CD8-positive, alpha-beta memory T cell (primary cell): Measurements from ENCODE around the gene SPACA6. TPM values are rescaled to one million over a fixed set of nuclear protein-coding genes. Genes with fewer than 3 reads are reported as not detected.

Experiments
- CTCF ChIA-PET: fragments of 350-600 bp; sonication (Branson Sonifier 250); formaldehyde crosslinking; loops from one replicate; lab custom pipeline; 2021; ENCODE audit warnings: antibody characterized with exemption; lab: Charles Lee
- POLR2A ChIA-PET: fragments of 350-600 bp; sonication (Branson Sonifier 250); formaldehyde crosslinking; loops from one replicate; lab custom pipeline; 2021; ENCODE audit warnings: antibody characterized with exemption; lab: Charles Lee
- DNase-seq, 5 donors: peaks; one replicate each; pipeline versions ENCODE4 v3.0.0 to v3.0.0-alpha.2; 2020 to 2022; ENCODE audit warnings: mixed read lengths in 1 of 5
- H3K27ac ChIP-seq: one replicate; pipeline ENCODE4 v1.7.0; 2013; ENCODE audit warnings: low read depth, mild to moderate bottlenecking, low read length, moderate library complexity
- H3K27me3 ChIP-seq: 2 replicates; pipeline ENCODE4 v1.7.0; 2013; ENCODE audit warnings: low read length, mild to moderate bottlenecking; ENCODE audit not compliant: insufficient read depth, poor library complexity, severe bottlenecking
- H3K36me3 ChIP-seq: 2 replicates; pipeline ENCODE4 v1.7.0; 2013; ENCODE audit warnings: mild to moderate bottlenecking, low read length, moderate library complexity; ENCODE audit not compliant: insufficient read depth
- H3K4me1 ChIP-seq: 2 replicates; pipeline ENCODE4 v1.7.0; 2013; ENCODE audit warnings: mild to moderate bottlenecking, low read length, moderate library complexity; ENCODE audit not compliant: insufficient read depth
- H3K4me3 ChIP-seq: 2 replicates; pipeline ENCODE4 v1.7.0; 2013; ENCODE audit warnings: mild to moderate bottlenecking, low read length
- H3K9me3 ChIP-seq: 2 replicates; pipeline ENCODE4 v1.7.0; 2013; ENCODE audit warnings: mild to moderate bottlenecking, low read length
- H3K27ac Mint-ChIP-seq, 8 donors: one replicate each; pipeline ENCODE4 v1.8.0; 2020 to 2021; ENCODE audit warnings: mixed read lengths in 8 of 8, mild to moderate bottlenecking in 6 of 8, inconsistent platforms in 3 of 8, moderate library complexity in 3 of 8
- H3K27me3 Mint-ChIP-seq, 2 donors: one replicate each; pipeline ENCODE4 v1.8.0; 2020 to 2021; ENCODE audit warnings: mixed read lengths in 2 of 2, mild to moderate bottlenecking in 1 of 2, moderate library complexity in 1 of 2
- H3K36me3 Mint-ChIP-seq, 3 donors: one replicate each; pipeline ENCODE4 v1.8.0; 2020 to 2021; ENCODE audit warnings: mixed read lengths in 3 of 3, inconsistent platforms in 1 of 3, mild to moderate bottlenecking in 1 of 3
- H3K4me1 Mint-ChIP-seq, 3 donors: one replicate each; pipeline ENCODE4 v1.8.0; 2020 to 2021; ENCODE audit warnings: mixed read lengths in 3 of 3, inconsistent platforms in 1 of 3, mild to moderate bottlenecking in 1 of 3
- H3K4me3 Mint-ChIP-seq, 7 donors: one replicate each; pipeline ENCODE4 v1.8.0; 2020 to 2021; ENCODE audit warnings: mixed read lengths in 7 of 7, mild to moderate bottlenecking in 6 of 7, moderate library complexity in 4 of 7, inconsistent platforms in 2 of 7
- H3K9me3 Mint-ChIP-seq, 5 donors: one replicate each; pipeline ENCODE4 v1.8.0; 2020 to 2022; ENCODE audit warnings: mixed read lengths in 5 of 5, mild to moderate bottlenecking in 3 of 5, moderate library complexity in 2 of 5, inconsistent platforms in 1 of 5
- polyA plus RNA-seq: library from polyadenylated mRNA; unstranded; fragments of 300-500 nt; fragmentation: Illumina TruSeq; gene quantifications from one replicate; pipeline ENCODE4 v1.2.3, GENCODE V29; 2021
- total RNA-seq, 2 experiments: library from RNA; stranded (reverse); gene quantifications; one replicate each; pipeline ENCODE4 v1.2.3, GENCODE V29; 2021

The SPACA6 gene
- total and polyA plus RNA-seq, 3 experiments from 2014 or later, result 2.2 to 3.3 (median 3.1) TPM

DNA sequence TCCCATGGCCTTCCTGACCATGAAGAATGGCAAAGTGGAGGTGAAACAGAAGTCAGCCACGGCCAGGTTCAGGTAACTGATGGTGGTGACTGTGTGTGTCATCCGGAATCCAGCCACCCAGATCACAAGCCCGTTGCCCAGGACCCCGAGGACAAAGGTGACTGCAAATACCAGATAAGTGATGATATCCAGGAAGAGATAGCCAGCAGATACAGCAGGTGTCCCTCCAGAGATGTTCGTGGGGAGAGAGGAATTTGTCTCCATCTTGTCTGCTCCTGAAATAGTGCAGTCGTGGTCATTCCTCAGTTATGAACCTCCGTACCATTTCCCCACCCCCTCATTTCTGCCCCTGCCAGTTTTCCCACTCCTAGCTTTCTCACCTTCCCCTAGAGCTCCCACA is 53.6 kb downstream of the SPACA6 start:
- peaks cover 0 to 4% (median 0%) of the 10 kb centered on the region in 3 donors for H3K36me3 Mint-ChIP-seq
- no peaks in the 10 kb centered on the region for H3K4me1 Mint-ChIP-seq
- Histone ChIP-seq H3K9me3 (no peaks in the 10 kb centered on the region), H3K27me3 (no peaks in the 10 kb centered on the region), H3K36me3 (no peaks in the 10 kb centered on the region), H3K4me3 (no peak overlapping the region), H3K27ac (no peak overlapping the region), H3K4me1 (no peaks in the 10 kb centered on the region)
- peaks cover 5 to 16% of the 10 kb centered on the region in 2 donors for H3K27me3 Mint-ChIP-seq
- CTCF ChIA-PET, result no interaction called here
- peaks cover 0 to 10% (median 0%) of the 10 kb centered on the region in 5 donors for H3K9me3 Mint-ChIP-seq
- H3K4me3 Mint-ChIP-seq, result no peak overlapping the region
- H3K27ac Mint-ChIP-seq, result no peak overlapping the region
- DNase-seq, result no peak
- POLR2A ChIA-PET, result no interaction called here

DNA sequence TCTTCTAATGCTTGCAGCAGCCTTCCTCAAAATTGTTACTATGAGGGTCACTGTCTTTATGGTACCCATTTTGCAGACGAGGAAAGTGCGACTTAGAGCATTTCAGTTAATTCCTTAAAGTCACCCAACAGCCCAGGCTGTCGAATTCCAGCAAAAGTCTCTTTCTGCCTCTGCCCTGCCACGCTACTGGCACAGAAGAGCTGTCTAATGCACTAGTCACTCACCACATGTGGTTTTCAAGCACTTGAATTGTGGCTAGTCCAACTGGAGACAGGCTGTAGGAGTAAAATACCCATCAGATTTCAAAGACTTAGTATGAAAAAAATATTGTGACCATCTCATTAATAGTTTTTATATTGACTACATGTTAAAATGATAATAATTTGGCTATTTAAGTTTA is 56.8 kb downstream of the SPACA6 start:
- Histone ChIP-seq H3K4me1 (no peaks in the 10 kb centered on the region), H3K27ac (no peak overlapping the region), H3K36me3 (no peaks in the 10 kb centered on the region), H3K4me3 (no peak overlapping the region), H3K27me3 (no peaks in the 10 kb centered on the region), H3K9me3 (no peaks in the 10 kb centered on the region)
- no peak overlapping the region for H3K27ac Mint-ChIP-seq
- peaks cover 0 to 4% (median 0%) of the 10 kb centered on the region in 3 donors for H3K36me3 Mint-ChIP-seq
- ChIA-PET CTCF (no interaction called here), POLR2A (no interaction called here)
- H3K4me1 Mint-ChIP-seq, result no peaks in the 10 kb centered on the region
- no peak overlapping the region for H3K4me3 Mint-ChIP-seq
- H3K9me3 Mint-ChIP-seq, result peaks cover 0 to 12% (median 0%) of the 10 kb centered on the region in 5 donors
- H3K27me3 Mint-ChIP-seq, result peaks cover 0 to 9% of the 10 kb centered on the region in 2 donors
- no peak for DNase-seq

GRCh38 chr19:51750400-51751094 is 57.4 kb downstream of the SPACA6 start:
- Histone ChIP-seq H3K9me3 (no peaks in the 10 kb centered on the region), H3K4me3 (no peak overlapping the region), H3K4me1 (no peaks in the 10 kb centered on the region), H3K36me3 (no peaks in the 10 kb centered on the region), H3K27ac (no peak overlapping the region), H3K27me3 (no peaks in the 10 kb centered on the region)
- ChIA-PET CTCF (no interaction called here), POLR2A (no interaction called here)
- no peak overlapping the region for H3K27ac Mint-ChIP-seq
- H3K4me1 Mint-ChIP-seq, result no peaks in the 10 kb centered on the region
- peaks cover 4 to 6% of the 10 kb centered on the region in 2 donors for H3K27me3 Mint-ChIP-seq
- peaks cover 0 to 13% (median 0%) of the 10 kb centered on the region in 5 donors for H3K9me3 Mint-ChIP-seq
- no peak for DNase-seq
- peaks cover 0 to 7% (median 0%) of the 10 kb centered on the region in 3 donors for H3K36me3 Mint-ChIP-seq
- no peak overlapping the region for H3K4me3 Mint-ChIP-seq

- Histone ChIP-seq H3K27me3 (no peaks in the 10 kb centered on the region), H3K4me3 (no peak within 1 kb of the TSS), H3K9me3 (no peaks in the 10 kb centered on the region), H3K27ac (no peak within 1 kb of the TSS), H3K36me3 (no peaks in the 10 kb centered on the region), H3K4me1 (no peaks in the 10 kb centered on the region)
- no peak for DNase-seq
- no peak within 1 kb of the TSS for H3K27ac Mint-ChIP-seq
- peaks cover 6 to 8% of the 10 kb centered on the region in 2 donors for H3K27me3 Mint-ChIP-seq
- CTCF ChIA-PET, result interaction anchor here (1.5 kb wide), 1 partner anchor 26 kb away, joined by 4 read pairs; no protein-coding TSS in a partner anchor
- no peaks in the 10 kb centered on the region for H3K4me1 Mint-ChIP-seq
- H3K4me3 Mint-ChIP-seq, result no peak within 1 kb of the TSS
- H3K9me3 Mint-ChIP-seq, result peaks cover 0 to 16% (median 1%) of the 10 kb centered on the region in 5 donors
- POLR2A ChIA-PET, result no interaction called here
- H3K36me3 Mint-ChIP-seq, result peaks cover 0 to 9% (median 0%) of the 10 kb centered on the region in 3 donors
These were observed 58.5 kb downstream of the SPACA6 start, which contains the start of gene FPR1 for GRCh38 chr19:51751655-51752054. Gene FPR1, minus strand, starts transcription at chr19:51751878. Its CDS starts 4,884 bp downstream, at chr19:51746994.

- Histone ChIP-seq H3K4me1 (no peaks in the 10 kb centered on the region), H3K27ac (no peak overlapping the region)
These were observed 61.0 kb downstream of the SPACA6 start for GRCh38 chr19:51754109-51754508.

DNA sequence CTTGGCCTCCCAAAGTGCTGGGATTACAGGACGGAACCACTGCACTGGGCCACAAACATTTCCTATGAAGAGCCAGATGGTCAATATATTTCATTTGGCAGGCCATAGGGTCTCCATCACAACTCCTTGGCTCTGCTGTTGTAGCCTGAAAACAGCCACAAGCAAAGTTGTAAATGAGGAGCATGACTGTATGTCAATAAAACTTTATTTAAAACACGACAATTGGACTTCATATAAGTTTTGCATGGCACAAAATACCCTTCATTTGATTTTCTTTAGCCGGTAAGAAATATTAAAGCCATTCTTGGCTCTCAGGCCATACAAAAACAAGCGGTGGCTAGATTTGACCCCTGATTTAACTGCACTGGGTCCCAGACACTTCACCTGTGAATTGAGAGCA is 61.6 kb downstream of the SPACA6 start:
- Mint-ChIP-seq H3K4me3 (no peak overlapping the region), H3K27ac (no peak overlapping the region), H3K36me3 (peaks cover 0 to 5% (median 0%) of the 10 kb centered on the region in 3 donors), H3K27me3 (peaks cover 8 to 9% of the 10 kb centered on the region in 2 donors), H3K4me1 (no peaks in the 10 kb centered on the region), H3K9me3 (peaks cover 5 to 14% (median 8%) of the 10 kb centered on the region in 5 donors)
- no peak for DNase-seq
- ChIA-PET CTCF (no interaction called here), POLR2A (interaction anchor here (0.5 kb wide), 1 partner anchor 1409 kb away, joined by 6 read pairs; no protein-coding TSS in a partner anchor)
- Histone ChIP-seq H3K4me3 (no peak overlapping the region), H3K36me3 (no peaks in the 10 kb centered on the region), H3K27me3 (no peaks in the 10 kb centered on the region), H3K27ac (no peak overlapping the region), H3K4me1 (no peaks in the 10 kb centered on the region), H3K9me3 (no peaks in the 10 kb centered on the region)

More at GRCh38 chr19:51754109-51754508, 61.0 kb downstream of the SPACA6 start:
- Histone ChIP-seq H3K36me3 (no peaks in the 10 kb centered on the region), H3K27me3 (no peaks in the 10 kb centered on the region), H3K4me3 (no peak overlapping the region), H3K9me3 (no peaks in the 10 kb centered on the region)
- DNase-seq, result no peak
- ChIA-PET CTCF (no interaction called here), POLR2A (interaction anchor here (0.5 kb wide), 1 partner anchor 1408 kb away, joined by 6 read pairs; no protein-coding TSS in a partner anchor)
- Mint-ChIP-seq H3K9me3 (peaks cover 3 to 13% (median 6%) of the 10 kb centered on the region in 5 donors), H3K4me1 (no peaks in the 10 kb centered on the region), H3K27ac (no peak overlapping the region), H3K36me3 (peaks cover 0 to 8% (median 0%) of the 10 kb centered on the region in 3 donors), H3K4me3 (no peak overlapping the region), H3K27me3 (peaks cover 8 to 9% of the 10 kb centered on the region in 2 donors)

Other genes starting within 250 kb of the SPACA6 start
- not detected for gene SIGLEC8, start 234.9 kb upstream of the SPACA6 start, total RNA-seq
- gene SIGLEC8, start 234.9 kb upstream of the SPACA6 start, polyA plus RNA-seq, result not detected
- gene CEACAM18, start 214.8 kb upstream of the SPACA6 start, total RNA-seq, result not detected
- not detected for gene CEACAM18, start 214.8 kb upstream of the SPACA6 start, polyA plus RNA-seq
- gene SIGLEC12, start 191.5 kb upstream of the SPACA6 start, total RNA-seq, result 1 to 10 TPM in 1 of 2 experiments, under 1 TPM in 1; 0.60 to 1.0 TPM
- gene SIGLEC12, start 191.5 kb upstream of the SPACA6 start, polyA plus RNA-seq, result 0.31 TPM
- gene SIGLEC6, start 161.7 kb upstream of the SPACA6 start, total RNA-seq, result not detected
- not detected for gene SIGLEC6, start 161.7 kb upstream of the SPACA6 start, polyA plus RNA-seq
- gene ZNF175, start 122.0 kb upstream of the SPACA6 start, total RNA-seq, result 10 to 100 TPM in 1 of 2 experiments, 1 to 10 TPM in 1; 10.0 to 11.6 TPM
- gene ZNF175, start 122.0 kb upstream of the SPACA6 start, polyA plus RNA-seq, result 3.2 TPM
- under 1 TPM in 1 of 2 experiments, not detected in 1; 0.13 TPM for gene SIGLEC5, start 62.9 kb upstream of the SPACA6 start, total RNA-seq
- gene SIGLEC5, start 62.9 kb upstream of the SPACA6 start, polyA plus RNA-seq, result not detected
- under 1 TPM; 0.33 to 0.35 TPM for gene SIGLEC14, start 46.5 kb upstream of the SPACA6 start, total RNA-seq
- not detected for gene SIGLEC14, start 46.5 kb upstream of the SPACA6 start, polyA plus RNA-seq
- gene HAS1, start 30.7 kb downstream of the SPACA6 start, total RNA-seq, result not detected
- gene HAS1, start 30.7 kb downstream of the SPACA6 start, polyA plus RNA-seq, result not detected
- not detected for gene FPR1, start 58.5 kb downstream of the SPACA6 start, total RNA-seq
- not detected for gene FPR1, start 58.5 kb downstream of the SPACA6 start, polyA plus RNA-seq
- gene FPR2, start 67.8 kb downstream of the SPACA6 start, total RNA-seq, result not detected
- not detected for gene FPR2, start 67.8 kb downstream of the SPACA6 start, polyA plus RNA-seq
- gene FPR3, start 101.8 kb downstream of the SPACA6 start, total RNA-seq, result 1 to 10 TPM; 1.1 to 1.3 TPM
- not detected for gene FPR3, start 101.8 kb downstream of the SPACA6 start, polyA plus RNA-seq
- 1 to 10 TPM; 4.6 to 4.8 TPM for gene ZNF577, start 194.6 kb downstream of the SPACA6 start, total RNA-seq
- 5.2 TPM for gene ZNF577, start 194.6 kb downstream of the SPACA6 start, polyA plus RNA-seq
- 10 to 100 TPM; 12.3 to 13.5 TPM for gene ZNF649, start 211.7 kb downstream of the SPACA6 start, total RNA-seq
- gene ZNF649, start 211.7 kb downstream of the SPACA6 start, polyA plus RNA-seq, result 7.2 TPM
- gene ZNF613, start 234.1 kb downstream of the SPACA6 start, total RNA-seq, result 1 to 10 TPM; 3.5 to 4.6 TPM
- gene ZNF613, start 234.1 kb downstream of the SPACA6 start, polyA plus RNA-seq, result 3.5 TPM